ENCODE data around the gene TMF1. TPM values are rescaled to one million over a fixed set of nuclear protein-coding genes. Genes with fewer than 3 reads are reported as not detected.

Gene TMF1
- total RNA-seq, 1 experiment from 2014 or later: 50.2 TPM

DNA sequence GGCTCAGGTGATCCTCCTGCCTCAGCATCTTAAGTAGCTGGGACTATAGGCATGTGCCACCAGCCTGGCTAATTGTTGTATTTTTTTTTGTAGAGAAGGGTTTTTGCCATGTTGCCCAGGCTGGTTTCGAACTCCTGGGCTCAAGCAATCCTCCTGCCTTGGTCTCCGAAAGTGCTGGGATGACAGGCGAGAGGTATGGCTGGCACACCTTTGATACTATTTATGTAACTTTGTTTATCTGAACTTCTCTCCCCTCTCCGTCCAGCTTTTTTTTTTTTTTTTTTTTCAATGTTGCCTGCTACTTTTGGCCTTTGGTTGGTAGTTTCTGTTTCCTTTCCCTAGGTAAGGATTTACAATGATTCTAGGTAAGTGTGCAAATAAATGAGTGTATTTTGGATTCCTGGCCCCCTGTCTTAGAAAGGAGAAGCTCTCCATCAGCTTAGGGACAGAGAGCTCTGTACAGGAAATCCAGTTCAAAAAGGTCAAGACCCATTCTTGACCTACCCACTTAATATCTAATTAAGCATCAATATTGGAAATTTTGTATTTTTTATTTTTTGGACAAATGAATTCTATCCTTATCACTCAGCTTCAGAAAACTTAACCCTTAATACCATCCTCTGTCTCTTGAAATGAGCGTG, 39.4 kb upstream of the TMF1 start:
- ChIA-PET POLR2A (interaction anchor here (2.0 kb wide), 1 partner anchor 41 kb away, joined by 9 read pairs; no protein-coding TSS in a partner anchor), CTCF (interaction anchor here (1.0 kb wide), 2 partner anchors 8 to 30 kb away, joined by 3 read pairs; no protein-coding TSS in a partner anchor)
- TF ChIP-seq, protein P1, sequence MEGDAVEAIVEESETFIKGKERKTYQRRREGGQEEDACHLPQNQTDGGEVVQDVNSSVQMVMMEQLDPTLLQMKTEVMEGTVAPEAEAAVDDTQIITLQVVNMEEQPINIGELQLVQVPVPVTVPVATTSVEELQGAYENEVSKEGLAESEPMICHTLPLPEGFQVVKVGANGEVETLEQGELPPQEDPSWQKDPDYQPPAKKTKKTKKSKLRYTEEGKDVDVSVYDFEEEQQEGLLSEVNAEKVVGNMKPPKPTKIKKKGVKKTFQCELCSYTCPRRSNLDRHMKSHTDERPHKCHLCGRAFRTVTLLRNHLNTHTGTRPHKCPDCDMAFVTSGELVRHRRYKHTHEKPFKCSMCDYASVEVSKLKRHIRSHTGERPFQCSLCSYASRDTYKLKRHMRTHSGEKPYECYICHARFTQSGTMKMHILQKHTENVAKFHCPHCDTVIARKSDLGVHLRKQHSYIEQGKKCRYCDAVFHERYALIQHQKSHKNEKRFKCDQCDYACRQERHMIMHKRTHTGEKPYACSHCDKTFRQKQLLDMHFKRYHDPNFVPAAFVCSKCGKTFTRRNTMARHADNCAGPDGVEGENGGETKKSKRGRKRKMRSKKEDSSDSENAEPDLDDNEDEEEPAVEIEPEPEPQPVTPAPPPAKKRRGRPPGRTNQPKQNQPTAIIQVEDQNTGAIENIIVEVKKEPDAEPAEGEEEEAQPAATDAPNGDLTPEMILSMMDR (IDR thresholded peaks at IDR 0.05; ENCODE audit: unreplicated experiment): no peak
- BruUV-seq (replicated peaks): no TSS peak
- intact Hi-C loops (cut with micrococcal nuclease): no loop called here
- H3K27ac Mint-ChIP-seq (ENCODE audit: low read depth, unreplicated experiment): no peak overlapping the region
- H3K27me3 Mint-ChIP-seq (ENCODE audit: insufficient read depth, unreplicated experiment): no peaks in the 10 kb centered on the region
- H3K4me3 Mint-ChIP-seq (ENCODE audit: unreplicated experiment): no peak overlapping the region
- peaks cover 76% of the 10 kb centered on the region for H3K36me3 Mint-ChIP-seq (ENCODE audit: insufficient read depth, unreplicated experiment)
- H3K9me3 Mint-ChIP-seq (ENCODE audit: unreplicated experiment): no peaks in the 10 kb centered on the region
- no peak for DNase-seq (ENCODE audit: unreplicated experiment)
- H3K4me1 Mint-ChIP-seq (ENCODE audit: insufficient read depth, unreplicated experiment): peaks cover 36% of the 10 kb centered on the region

DNA sequence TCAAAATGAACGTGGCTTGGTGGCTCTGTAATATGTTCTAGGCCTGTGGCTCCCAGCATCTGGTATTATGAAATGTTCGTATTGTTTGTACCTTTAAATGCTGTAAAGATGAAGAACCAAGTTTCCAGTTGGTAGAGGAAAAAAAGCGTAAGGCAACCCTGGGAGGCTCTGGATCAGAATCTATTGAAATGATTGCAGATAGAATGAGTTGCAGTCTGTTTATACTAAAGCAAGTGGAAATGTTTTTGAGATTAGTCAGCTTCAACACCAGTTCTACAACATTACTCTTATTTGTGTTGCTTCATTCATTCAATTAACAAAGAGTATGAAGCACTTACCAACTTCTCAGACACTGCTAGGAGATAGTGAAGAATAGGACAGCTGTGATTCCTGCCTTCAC, 37.9 kb upstream of the TMF1 start:
- CTCF ChIA-PET: interaction anchor here (0.7 to 1.9 kb wide), 3 partner anchors 8 to 31 kb away, joined by 3 to 5 read pairs (median 3); no protein-coding TSS in a partner anchor
- TF ChIP-seq, protein P1 (IDR thresholded peaks at IDR 0.05; ENCODE audit: unreplicated experiment): no peak
- intact Hi-C loops (cut with micrococcal nuclease): no loop called here
- POLR2A ChIA-PET: interaction anchor here (0.5 to 18.0 kb wide), 10 partner anchors 6 to 660 kb away, joined by 3 to 371 read pairs (median 4); partner anchors contain the start of genes EOGT, TMF1 and UBA3
- Mint-ChIP-seq H3K27ac (ENCODE audit: low read depth, unreplicated experiment) (peak overlapping the region; percentile 63), H3K4me1 (ENCODE audit: insufficient read depth, unreplicated experiment) (peaks cover 36% of the 10 kb centered on the region), H3K9me3 (ENCODE audit: unreplicated experiment) (no peaks in the 10 kb centered on the region), H3K27me3 (ENCODE audit: insufficient read depth, unreplicated experiment) (no peaks in the 10 kb centered on the region), H3K4me3 (ENCODE audit: unreplicated experiment) (peak overlapping the region; percentile 59), H3K36me3 (ENCODE audit: insufficient read depth, unreplicated experiment) (peaks cover 64% of the 10 kb centered on the region)
- no TSS peak for BruUV-seq (replicated peaks)
- DNase-seq (ENCODE audit: unreplicated experiment): peak; percentile 71

DNA sequence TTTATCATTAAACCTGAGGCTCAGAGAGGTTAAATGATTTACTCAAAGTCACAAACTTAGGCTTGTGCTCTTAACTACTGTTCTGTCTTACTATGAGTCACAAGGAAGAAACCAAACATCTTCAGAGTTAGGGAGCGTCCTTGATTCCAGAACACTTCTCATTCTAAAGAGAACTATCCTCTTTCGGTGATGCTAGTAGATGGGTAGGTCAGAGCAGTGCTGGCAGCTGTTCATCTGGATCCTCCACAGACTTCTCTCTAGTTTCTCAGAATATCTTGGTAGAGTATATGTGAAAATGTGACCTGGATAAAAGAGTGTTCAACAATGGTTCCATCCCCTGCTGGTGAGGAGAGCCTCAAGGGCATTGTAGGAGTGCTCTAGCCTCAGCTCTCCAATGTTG, 35.9 kb upstream of the TMF1 start:
- Mint-ChIP-seq H3K27ac (ENCODE audit: low read depth, unreplicated experiment) (peak overlapping the region; percentile 94), H3K4me1 (ENCODE audit: insufficient read depth, unreplicated experiment) (peaks cover 44% of the 10 kb centered on the region), H3K9me3 (ENCODE audit: unreplicated experiment) (no peaks in the 10 kb centered on the region), H3K4me3 (ENCODE audit: unreplicated experiment) (peak overlapping the region; percentile 81), H3K27me3 (ENCODE audit: insufficient read depth, unreplicated experiment) (no peaks in the 10 kb centered on the region), H3K36me3 (ENCODE audit: insufficient read depth, unreplicated experiment) (peaks cover 50% of the 10 kb centered on the region)
- peak; percentile 61 for DNase-seq (ENCODE audit: unreplicated experiment)
- TF ChIP-seq, protein P1 (IDR thresholded peaks at IDR 0.05; ENCODE audit: unreplicated experiment): no peak
- intact Hi-C loops (cut with micrococcal nuclease): loop anchor here (5.0 kb wide), 2 partner anchors 34 to 76 kb away; partner anchors contain the start of genes EOGT and LMOD3
- POLR2A ChIA-PET: interaction anchor here (1.4 to 18.0 kb wide), 6 partner anchors 8 to 74 kb away, joined by 4 to 371 read pairs (median 50); partner anchors contain the start of genes EOGT, TMF1 and UBA3
- CTCF ChIA-PET: interaction anchor here (0.6 to 1.6 kb wide), 2 partner anchors 36 to 452 kb away, joined by 3 to 4 read pairs; partner anchors contain the start of gene TMF1
- BruUV-seq (replicated peaks): no TSS peak

DNA sequence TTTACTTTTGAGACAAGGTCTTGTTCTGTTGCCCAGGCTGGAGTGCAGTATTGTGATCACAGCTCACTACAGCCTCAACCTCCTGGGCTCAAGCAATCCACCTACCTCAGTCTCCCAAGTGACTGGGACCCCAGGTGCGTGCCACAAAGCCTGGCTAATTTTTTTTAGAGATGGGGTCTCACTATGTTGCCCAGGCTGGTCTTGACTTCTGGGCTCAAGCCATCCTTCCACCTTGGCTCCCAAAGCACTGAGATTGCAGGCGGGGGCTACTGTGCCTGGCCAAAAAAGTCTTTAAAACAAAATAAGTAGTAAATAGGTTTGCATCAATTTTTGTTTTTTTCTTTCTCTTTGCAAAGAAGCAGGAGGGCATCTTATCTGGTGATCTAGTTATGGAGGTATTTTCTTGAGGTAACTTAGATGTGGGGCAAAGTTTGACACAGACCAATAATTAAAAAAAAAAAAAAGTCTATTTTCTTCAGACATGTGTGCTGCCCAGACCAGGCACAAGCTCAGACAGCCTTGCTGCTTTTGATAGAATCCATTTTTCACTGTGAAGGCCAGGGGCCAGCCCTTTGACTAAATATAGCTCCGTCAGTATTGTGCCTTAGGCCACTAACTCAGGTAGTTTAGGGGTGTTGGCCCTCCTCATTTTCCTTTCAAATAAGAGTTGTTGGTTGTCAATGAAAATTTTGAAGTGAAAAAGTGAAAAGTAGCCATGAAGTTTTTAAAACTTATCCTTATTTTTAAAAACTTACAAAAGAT, 35.1 kb upstream of the TMF1 start:
- POLR2A ChIA-PET: interaction anchor here (0.6 to 18.0 kb wide), 18 partner anchors 7 to 309 kb away, joined by 3 to 371 read pairs (median 5); partner anchors contain the start of genes EOGT, TMF1 and UBA3
- H3K4me1 Mint-ChIP-seq (ENCODE audit: insufficient read depth, unreplicated experiment): peaks cover 52% of the 10 kb centered on the region
- no TSS peak for BruUV-seq (replicated peaks)
- no peaks in the 10 kb centered on the region for H3K9me3 Mint-ChIP-seq (ENCODE audit: unreplicated experiment)
- H3K36me3 Mint-ChIP-seq (ENCODE audit: insufficient read depth, unreplicated experiment): peaks cover 41% of the 10 kb centered on the region
- no peaks in the 10 kb centered on the region for H3K27me3 Mint-ChIP-seq (ENCODE audit: insufficient read depth, unreplicated experiment)
- peak overlapping the region; percentile 81 for H3K4me3 Mint-ChIP-seq (ENCODE audit: unreplicated experiment)
- H3K27ac Mint-ChIP-seq (ENCODE audit: low read depth, unreplicated experiment): no peak overlapping the region
- DNase-seq (ENCODE audit: unreplicated experiment): no peak
- CTCF ChIA-PET: interaction anchor here (0.8 kb wide), 1 partner anchor 13 kb away, joined by 3 read pairs; no protein-coding TSS in a partner anchor
- TF ChIP-seq, protein P1 (IDR thresholded peaks at IDR 0.05; ENCODE audit: unreplicated experiment): no peak
- intact Hi-C loops (cut with micrococcal nuclease): loop anchor here (5.0 kb wide), 2 partner anchors 35 to 75 kb away; partner anchors contain the start of genes EOGT and LMOD3

Measured in MCF 10A (cell line).